Measurements from ENCODE around the gene ZNF592. TPM values are rescaled to one million over a fixed set of nuclear protein-coding genes. Genes with fewer than 3 reads are reported as not detected.

The ZNF592 gene
- total RNA-seq, 6 donors from 2014 or later, result 22.5 to 35.2 (median 26.7) TPM

DNA sequence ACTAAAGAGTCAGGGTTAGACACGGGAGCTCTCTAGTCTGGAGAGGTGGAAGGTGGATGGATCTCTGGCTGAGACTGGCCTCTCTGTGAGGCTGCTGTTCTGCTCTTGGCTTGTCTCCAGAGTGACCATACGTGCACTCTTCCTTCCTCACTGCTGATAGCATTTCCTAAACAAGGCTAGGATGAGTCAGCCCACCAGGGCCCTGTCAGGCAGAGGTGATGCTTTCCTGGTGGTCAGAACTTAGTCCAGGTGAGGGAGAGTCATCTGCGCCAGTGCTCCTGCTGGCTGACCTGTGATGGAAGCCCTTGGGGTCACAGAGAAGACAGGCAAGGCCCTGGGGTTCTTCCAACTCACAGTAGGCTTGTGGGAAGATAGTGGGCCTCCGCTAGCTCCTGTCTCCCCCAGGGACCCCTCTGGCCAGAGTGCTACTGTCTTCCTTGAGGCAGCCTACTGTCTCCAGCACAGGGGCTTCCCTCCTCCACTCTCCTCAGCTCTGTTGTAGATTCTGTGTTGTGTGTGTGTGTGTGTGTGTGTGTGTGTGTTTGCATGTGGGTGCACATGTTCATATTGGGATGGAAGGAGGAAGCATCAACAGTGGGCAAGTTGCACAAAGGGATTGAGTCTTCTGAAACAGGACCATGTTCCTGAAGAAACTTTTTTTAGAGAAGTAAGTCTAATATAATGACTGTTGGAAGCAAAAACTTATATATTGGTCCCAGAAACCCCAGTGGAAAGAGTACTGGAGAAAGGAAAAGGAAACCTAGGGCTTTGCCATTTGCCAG is 85.2 kb downstream of the ZNF592 start:
- Histone ChIP-seq H3K9me3 (no peaks in the 10 kb centered on the region), H3K4me1 (peaks cover 0 to 11% (median 8%) of the 10 kb centered on the region in 4 donors), H3K36me3 (no peaks in the 10 kb centered on the region), H3K27me3 (no peaks in the 10 kb centered on the region), H3K27ac (no peak overlapping the region), H3K4me3 (no peak overlapping the region)
- ATAC-seq (ENCODE audit: low FRiP score in 2 of 2) (peak in 1 of 2 donors; percentile 24), DNase-seq (no peak)
- TF ChIP-seq EP300 (IDR thresholded peaks at IDR 0.05) (no peak), POLR2AphosphoS5 (IDR thresholded peaks at IDR 0.05) (no peak), POLR2A (IDR thresholded peaks at IDR 0.05) (no peak)
- TF ChIP-seq, protein P1, sequence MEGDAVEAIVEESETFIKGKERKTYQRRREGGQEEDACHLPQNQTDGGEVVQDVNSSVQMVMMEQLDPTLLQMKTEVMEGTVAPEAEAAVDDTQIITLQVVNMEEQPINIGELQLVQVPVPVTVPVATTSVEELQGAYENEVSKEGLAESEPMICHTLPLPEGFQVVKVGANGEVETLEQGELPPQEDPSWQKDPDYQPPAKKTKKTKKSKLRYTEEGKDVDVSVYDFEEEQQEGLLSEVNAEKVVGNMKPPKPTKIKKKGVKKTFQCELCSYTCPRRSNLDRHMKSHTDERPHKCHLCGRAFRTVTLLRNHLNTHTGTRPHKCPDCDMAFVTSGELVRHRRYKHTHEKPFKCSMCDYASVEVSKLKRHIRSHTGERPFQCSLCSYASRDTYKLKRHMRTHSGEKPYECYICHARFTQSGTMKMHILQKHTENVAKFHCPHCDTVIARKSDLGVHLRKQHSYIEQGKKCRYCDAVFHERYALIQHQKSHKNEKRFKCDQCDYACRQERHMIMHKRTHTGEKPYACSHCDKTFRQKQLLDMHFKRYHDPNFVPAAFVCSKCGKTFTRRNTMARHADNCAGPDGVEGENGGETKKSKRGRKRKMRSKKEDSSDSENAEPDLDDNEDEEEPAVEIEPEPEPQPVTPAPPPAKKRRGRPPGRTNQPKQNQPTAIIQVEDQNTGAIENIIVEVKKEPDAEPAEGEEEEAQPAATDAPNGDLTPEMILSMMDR (IDR thresholded peaks at IDR 0.05), result no peak
- WGBS, 2 donors, result 34 to 55% methylated on average over 2 to 4 of the region's 4 CpGs

DNA sequence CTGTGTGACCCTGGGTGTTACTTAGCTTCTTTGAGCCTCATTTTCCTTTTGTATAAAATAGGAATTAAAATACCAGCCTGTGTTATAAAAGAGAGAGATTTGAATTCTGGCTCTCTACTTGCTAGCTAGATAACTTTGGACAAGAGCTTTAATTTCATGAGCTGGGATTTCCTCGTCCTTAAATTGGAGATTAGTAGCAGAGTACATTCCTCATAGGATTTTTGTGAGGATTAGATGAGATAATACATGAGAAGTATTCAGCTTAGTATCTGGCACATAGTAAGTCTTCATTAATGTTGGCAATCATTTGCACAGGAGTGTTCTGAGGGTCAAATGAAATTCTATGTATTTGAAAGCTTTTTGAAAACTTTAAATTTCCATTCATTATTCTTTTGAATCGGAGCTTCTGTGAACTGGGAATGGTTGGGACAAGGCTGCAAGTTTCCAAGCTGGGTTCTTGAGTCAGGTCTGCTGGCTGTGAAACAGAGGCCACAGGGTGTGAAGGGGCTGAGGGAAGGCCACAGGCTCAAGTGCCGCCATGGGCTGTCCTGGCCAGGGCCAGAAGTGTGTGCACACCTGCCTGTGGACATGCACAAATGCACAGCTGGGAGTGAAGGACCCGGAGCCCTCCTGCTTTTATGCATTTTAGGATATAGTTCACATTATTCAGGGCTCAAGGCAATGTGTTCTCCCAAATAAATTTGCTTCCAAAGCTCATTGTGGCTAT is 86.0 kb downstream of the ZNF592 start:
- ATAC-seq (ENCODE audit: low FRiP score in 2 of 2), result no peak
- Histone ChIP-seq H3K4me3 (no peak overlapping the region), H3K9me3 (no peaks in the 10 kb centered on the region), H3K36me3 (peaks cover 0 to 5% (median 0%) of the 10 kb centered on the region in 4 donors), H3K27ac (no peak overlapping the region), H3K27me3 (no peaks in the 10 kb centered on the region), H3K4me1 (peaks cover 0 to 10% (median 7%) of the 10 kb centered on the region in 4 donors)
- DNase-seq, result no peak
- TF ChIP-seq, protein P1 (IDR thresholded peaks at IDR 0.05), result no peak
- no peak for TF ChIP-seq EP300 (IDR thresholded peaks at IDR 0.05)
- 93 to 97% methylated on average over 4 of the region's 4 CpGs for WGBS, 2 donors

DNA sequence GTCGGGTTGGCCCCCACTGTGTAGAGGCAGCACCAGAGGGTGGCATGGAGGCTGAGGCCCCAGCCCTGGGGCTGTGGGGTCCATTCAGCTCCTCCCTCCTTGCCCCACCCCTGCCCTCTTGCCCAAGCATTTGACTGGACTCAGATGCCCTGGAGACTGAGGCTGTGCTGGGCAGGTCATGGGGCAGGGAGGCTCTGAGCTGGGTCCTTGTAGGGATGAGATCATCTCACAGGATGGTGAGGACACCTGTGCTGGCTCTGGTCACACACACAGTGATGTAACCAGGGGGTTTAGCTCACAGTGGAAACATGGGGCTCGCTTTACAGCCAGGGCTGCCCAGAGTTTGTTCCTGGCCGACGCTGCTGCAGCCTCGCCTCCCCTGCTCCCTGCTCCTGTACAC is 86.6 kb downstream of the ZNF592 start:
- Histone ChIP-seq H3K4me3 (no peak overlapping the region), H3K27me3 (no peaks in the 10 kb centered on the region), H3K9me3 (no peaks in the 10 kb centered on the region), H3K4me1 (peaks cover under 1 to 13% (median 9%) of the 10 kb centered on the region in 4 donors), H3K27ac (no peak overlapping the region), H3K36me3 (peaks cover 0 to 8% (median 0%) of the 10 kb centered on the region in 4 donors)
- 86 to 100% methylated on average over 4 to 5 of the region's 5 CpGs for WGBS, 2 donors
- no peak for DNase-seq
- ATAC-seq (ENCODE audit: low FRiP score in 2 of 2), result no peak
- TF ChIP-seq POLR2AphosphoS5 (IDR thresholded peaks at IDR 0.05), result no peak
- TF ChIP-seq, protein P1 (IDR thresholded peaks at IDR 0.05), result no peak
- no peak for TF ChIP-seq POLR2A (IDR thresholded peaks at IDR 0.05)
- TF ChIP-seq EP300 (IDR thresholded peaks at IDR 0.05), result no peak

DNA sequence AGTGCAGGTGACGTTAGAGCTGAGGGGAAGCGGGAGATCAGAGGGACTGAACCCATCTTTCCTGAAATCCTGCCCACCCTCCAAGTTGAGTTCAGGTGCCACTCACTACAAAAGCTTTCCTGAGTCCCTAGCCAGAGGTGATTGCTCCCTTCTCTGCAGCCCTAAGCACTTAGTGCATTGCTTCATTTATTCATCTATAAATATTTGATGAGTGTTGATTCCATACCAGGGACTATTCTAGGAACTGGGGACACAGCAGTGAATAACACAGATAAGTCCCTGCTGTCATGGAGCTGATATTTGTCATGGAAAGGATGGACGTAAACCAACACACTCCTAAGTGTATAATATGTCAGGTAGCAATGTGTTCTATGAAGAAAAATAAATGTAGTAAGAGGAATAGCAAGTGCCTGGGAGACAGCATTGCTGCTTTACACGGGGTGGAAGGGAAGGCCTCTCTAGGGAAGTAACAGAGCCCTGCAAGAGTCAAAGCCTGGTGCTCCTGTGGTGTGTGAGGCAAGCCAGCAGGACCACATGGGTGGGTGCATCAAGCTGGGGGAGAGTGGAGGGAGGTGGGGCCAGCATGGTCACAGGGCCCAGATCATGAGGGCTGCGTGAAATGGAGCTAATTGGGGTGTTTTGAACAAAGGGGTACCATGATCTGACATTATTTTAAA is 87.4 kb downstream of the ZNF592 start:
- DNase-seq (no peak), ATAC-seq (ENCODE audit: low FRiP score in 2 of 2) (no peak)
- Histone ChIP-seq H3K4me1 (peaks cover 9 to 21% (median 18%) of the 10 kb centered on the region in 4 donors), H3K27me3 (no peaks in the 10 kb centered on the region), H3K27ac (peak overlapping the region in 1 of 4 donors; percentile 26), H3K36me3 (peaks cover 0 to 8% (median 0%) of the 10 kb centered on the region in 4 donors), H3K4me3 (no peak overlapping the region), H3K9me3 (no peaks in the 10 kb centered on the region)
- WGBS, 2 donors, result 69 to 78% methylated on average over 5 of the region's 5 CpGs
- no peak for TF ChIP-seq POLR2AphosphoS5 (IDR thresholded peaks at IDR 0.05)
- TF ChIP-seq, protein P1 (IDR thresholded peaks at IDR 0.05), result no peak
- no peak for TF ChIP-seq EP300 (IDR thresholded peaks at IDR 0.05)
- TF ChIP-seq POLR2A (IDR thresholded peaks at IDR 0.05), result no peak

All from upper lobe of left lung (tissue), 6 donors.